HUDEP-2 (cell line): ENCODE data around the gene MYH9.
"Not testable (repeated sequence)": the region's sequence is repeated elsewhere in the genome, so short reads cannot be mapped to it uniquely, and the experiment has no call there.

Experiments
- DNase-seq, 76 experiments: peaks; one replicate each; lab custom pipeline; 2025; ENCODE audit not compliant: unreplicated experiment in 76 of 76; lab: John Stamatoyannopoulos, UW

Gene MYH9

DNA sequence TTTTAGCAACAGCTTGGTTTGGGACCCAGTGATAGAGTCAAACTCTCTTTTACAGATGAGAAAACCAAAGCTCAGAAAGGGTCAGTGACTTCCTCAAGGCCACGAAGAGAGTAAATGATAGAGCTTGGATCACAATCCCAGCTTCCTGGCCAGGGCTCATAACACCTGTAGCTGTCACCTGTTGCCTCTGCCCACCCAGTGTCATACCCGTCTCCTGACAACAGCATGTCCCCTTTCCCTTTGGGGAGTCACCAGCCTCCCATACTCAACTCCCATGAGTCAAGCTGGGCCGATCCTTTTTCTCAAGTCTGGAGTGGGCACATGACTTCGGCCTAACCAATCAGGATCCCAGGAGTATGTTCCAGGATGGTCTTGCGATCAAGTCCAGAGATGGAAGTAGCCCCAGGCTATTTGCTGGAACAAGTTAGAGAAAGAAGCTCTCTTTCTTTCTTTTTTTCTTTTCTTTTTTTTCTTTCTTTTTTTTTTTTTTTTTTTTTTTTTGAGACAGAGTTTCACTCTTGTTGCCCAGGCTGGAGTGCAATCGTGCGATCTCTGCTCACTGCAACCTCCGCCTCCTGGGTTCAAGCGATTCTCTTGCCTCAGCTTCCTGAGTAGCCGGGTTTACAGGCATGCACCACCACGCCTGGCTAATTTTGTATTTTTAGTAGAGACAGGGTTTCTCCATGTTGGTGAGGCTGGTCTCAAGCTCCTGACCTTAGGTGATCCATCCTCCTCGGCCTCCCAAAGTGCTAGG lies 27.8 kb upstream of the MYH9 start:
- no peak for DNase-seq

DNA sequence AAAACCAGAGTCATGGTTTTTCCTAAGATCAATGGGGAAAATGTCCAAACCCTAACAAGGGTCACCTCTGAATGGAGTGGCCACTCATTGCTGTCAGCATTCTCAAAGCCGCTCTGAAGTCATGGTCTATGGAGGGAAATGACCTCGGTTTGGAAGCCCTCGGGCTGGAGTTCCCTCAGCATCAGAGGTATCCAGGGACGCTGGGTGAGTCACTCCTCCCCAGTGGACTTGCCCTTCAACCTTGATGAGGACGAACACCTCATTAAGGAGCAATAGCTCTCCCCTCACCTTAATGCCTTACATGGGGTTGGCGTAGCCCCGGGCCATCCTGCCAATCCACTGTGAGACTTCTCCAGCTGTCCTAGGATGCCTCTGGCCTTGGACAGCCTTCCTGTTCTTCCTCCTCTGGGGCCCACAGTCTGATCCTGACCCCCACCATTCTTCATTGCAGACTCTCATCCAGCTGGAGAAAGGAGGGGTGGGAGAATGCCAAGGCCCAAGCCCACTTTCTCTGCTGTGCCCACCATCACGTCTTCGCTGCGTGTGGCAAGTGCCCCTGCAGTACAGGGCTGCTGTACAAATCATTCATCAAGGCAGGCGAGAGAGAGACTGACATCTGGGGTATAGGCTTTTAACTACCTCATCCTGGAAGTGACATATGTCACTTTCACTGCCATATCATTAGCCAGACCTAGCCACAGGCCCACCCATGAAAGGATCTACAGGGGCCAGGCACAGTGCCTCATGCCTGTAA lies 25.4 kb upstream of the MYH9 start:
- DNase-seq: no peak

DNA sequence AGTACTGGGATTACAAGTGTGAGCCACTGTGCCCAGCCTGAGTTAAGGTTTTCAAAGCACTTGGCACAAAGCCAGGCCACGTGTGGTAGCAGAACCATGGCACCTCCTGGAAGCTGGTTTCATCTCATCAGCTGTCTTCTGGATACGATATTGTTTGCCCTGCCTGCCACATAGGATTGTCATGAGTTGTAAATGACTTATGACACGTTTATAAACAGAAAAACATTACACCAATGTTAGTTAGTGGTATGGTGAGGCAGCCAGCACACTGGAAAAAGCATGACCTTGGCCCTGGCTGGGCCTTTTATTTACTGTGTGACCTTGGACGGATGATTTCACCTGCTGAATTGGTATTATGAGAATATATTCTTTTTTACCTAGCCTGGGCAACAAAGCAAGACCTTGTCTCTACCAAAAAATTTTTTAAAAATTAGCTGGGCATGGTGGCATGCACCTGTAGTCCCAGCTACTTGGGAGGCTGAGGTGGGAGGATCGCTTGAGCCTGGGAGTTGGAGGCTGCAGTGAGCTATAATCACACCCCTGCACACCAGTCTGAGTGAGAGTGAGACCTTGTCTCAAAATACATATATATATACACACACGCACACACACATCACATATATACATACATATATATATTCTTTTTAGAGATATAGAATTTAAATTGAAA lies 24.0 kb upstream of the MYH9 start:
- peak in 8 of 76 experiments; percentile 6 to 32 (median 12) for DNase-seq

DNA sequence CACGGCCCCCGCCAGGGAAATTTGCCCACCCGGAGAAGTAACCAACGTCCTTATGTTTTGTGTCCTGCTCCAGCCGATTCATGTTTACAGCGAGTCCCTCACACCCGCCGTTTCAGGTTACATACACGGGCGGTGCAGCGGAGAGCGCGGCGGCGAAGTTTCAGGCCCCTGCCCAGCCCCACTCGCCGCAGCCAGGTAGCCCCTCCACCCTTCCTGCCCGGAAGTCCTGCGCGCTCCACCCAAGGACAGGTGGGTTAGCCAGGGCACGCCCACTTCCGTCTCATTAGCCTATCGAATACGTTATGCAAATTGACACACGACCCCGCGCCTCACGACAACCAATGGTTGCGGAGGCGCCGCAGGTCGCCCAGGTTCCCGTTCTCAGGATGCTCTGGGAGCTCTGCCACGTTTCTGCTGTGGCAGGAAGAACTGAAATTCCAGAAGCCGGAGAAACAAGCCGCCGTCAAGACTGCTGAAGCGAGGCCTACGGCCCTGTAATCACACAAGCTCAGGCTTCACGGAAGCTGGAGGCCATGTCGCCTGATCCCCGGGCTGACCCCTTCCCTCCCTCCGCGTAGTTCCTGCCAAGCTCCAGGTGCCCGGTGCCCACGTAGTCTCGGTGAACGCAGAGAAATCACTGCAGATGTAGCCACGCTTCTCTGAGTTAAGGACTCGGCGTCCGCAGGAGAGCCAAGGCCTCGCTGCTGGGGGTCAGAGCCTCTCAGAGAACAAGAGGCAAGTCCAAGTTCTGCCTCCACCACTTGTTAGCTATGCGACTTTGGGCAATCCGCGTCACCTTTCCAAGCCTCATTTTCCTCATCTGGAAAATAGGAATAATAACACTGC lies 22.4 kb upstream of the MYH9 start:
- DNase-seq: no peak

DNA sequence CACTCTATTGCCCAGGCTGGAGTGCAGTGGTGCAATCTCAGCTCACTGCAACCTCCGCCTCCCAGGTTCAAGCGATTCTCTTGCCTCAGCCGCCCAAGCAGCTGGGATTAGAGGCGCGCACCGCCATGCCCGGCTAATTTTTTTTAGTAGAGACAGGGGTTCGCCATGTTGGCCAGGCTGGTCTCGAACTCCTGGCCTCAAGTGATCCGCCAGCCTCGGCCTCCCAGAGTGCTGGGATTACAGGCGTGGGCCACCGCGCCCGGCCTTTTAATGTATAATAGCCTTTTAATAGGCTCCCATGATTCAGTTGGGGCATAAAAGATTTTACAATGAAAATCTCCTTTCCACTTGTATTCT lies 21.8 kb upstream of the MYH9 start:
- not testable (repeated sequence) for DNase-seq

DNA sequence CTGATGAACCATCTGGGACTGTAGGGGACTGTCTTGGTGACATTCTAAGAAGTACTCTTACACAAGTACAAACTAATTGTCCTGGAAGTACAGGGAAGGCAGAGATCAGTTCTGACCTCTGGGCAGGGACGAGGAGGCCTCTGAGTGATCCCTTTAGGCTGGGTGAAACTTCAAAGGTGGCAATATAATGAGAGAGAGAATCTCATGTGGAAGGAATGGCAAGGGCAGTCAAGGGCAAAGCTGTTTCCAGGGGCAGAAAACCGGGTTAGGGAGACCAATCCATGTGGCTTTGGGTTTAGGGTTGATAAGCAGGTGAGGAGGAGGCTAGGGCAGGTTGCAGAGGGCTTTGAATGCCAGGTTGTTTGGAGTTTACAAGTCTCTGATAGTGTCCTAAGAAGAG lies 21.3 kb upstream of the MYH9 start:
- no peak for DNase-seq

DNA sequence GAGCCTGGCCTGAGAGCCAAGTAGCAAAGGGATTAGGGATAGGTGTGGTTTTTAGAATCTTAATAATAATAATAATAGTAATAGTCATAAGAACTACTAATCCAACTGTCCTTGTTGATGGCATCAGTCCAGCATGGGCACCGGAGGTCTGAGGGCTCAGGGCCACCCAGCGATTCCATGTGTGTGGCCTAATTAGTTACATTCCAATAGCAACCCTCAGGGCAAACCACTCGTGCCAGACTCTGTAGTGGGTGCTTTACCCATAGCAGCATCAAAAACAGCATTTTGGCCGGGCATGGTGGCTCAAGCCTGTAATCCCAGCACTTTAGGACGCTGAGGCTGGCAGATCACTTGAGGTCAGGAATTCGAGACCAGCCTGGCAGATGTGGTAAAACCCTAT lies 19.0 kb upstream of the MYH9 start:
- DNase-seq: no peak

DNA sequence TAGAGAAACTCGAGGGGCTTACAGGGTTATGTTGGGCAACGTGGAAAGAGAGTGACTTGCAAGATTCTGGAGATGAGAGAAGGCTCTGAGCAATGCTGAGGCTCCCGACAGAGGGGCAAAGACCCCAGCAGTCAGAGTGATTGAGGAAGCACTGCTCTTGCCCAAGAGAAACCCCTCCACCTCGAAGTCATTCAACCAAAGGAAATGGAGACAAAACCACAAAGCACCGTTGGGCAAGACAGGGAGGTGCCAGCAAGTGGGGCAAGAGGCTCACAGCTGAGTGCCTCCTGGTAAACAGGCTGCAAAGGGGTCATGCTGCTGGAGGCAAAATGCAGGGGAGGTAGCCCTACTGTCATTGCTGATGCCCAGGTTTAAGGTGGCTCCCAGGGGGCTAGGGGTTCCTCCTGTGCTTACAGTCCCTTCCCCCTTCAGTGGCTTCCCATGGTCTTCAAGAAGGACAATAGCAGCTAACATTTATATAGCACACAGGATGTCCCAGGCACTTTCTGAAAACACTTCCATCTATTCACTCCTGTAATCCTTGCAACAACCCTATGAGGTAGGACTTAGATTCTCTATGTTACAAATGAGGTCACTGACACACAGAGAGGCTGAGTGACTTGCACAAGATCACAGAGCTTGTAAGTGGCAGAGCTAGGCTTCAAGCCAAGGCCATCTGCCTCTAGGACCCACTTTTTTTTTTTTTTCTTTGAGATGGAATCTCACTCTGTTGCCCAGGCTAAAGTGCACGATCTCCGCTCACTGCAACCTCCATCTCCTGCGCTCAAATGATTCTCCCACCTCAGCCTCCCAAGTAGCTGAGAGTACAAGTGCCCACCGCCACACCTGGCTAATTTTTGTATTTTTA lies 18.1 kb upstream of the MYH9 start:
- DNase-seq: peak in 15 of 76 experiments; percentile 8 to 34 (median 18)

DNA sequence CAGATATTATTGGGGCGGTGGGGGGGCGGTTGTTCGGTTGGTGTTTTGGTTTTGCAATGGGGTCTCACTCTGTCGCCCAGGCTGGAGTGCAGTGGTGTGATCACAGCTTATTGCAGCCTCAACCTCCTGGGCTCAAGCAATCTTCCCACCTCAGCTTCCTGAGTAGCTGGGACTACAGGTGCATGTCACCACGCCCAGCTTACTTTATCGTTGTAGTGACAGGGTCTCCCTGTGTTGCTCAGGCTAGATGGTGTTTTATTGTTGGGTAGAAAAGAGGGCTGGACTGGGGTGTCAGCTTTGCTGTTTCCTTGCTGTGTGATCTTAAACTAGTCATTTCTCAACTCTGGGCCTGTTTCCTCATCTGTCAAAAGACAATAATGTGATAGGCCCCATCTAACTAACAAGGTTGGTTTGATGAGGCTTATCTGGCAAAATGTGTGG lies 17.5 kb upstream of the MYH9 start:
- no peak for DNase-seq

DNA sequence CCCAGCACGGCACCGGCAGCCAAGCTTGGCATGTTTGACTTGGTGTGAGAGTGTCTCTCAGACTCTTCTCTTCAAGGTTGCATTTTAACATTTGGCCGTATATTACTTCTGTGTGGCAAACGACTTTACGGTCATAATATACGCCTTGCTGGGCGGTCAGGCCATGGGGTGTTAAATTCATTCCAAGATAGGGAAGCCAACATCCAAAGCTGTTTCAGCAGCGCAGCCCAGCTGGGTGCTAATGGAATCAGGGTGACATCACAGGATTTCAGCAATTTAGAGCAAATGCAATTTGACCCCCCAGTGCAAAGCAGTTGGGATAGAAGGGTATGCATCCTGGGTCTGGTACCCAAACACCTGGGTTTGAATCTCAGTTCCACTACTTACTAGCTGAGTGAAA lies 16.7 kb upstream of the MYH9 start:
- no peak for DNase-seq

DNA sequence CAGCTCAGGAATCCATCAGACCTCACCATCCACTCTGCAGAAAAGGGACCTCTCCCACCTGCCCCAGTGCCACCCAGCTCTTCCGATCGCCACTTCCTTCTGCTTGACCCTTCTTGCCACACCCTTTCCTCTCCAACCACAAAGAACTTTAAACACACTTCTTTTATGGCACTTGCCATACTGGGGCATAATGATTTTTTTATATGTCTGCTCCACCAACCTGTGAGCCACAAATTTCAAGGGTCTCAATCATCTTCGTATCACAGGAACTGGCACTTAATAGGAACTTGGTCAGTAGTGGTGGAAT lies 11.7 kb upstream of the MYH9 start:
- no peak for DNase-seq

DNA sequence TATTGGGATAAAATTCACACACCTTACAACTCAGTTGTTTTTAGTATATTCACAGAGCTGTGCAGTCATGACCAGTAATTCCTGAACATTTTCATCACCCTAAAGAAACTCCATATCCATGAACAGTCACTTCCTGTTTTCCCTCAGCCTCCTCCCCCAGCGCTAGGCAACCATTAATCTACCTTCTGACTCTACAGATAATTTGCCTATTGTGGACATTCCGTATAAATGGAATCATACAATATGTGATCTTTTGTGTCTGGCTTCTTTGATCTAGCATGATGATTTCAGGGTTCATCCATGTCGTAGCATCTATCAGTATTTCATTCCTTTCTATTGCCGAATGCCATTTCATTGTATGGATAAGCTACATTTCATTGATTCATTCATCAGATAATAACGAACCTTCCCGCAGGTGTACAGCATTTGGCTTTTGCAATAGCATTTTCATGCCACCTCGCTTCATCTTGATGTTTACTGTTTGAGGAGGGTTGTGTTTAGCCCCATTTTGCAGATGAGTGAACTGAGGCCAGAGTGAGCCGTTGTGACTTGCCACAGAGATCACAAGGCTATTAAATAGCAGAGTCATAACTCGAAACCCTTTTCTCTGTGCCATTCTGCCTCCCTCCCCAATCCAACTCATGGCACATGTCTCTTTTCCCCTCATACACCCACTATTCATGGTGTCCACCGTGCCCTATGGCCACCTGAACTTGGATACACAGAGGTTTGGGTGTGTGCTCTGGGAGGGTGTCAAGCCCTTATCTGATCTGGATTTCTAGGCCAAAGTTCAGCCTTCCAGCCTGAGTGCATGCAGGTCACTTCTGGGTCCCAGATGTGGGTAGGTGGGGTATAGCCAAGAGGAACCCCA lies 11.1 kb upstream of the MYH9 start:
- no peak for DNase-seq

DNA sequence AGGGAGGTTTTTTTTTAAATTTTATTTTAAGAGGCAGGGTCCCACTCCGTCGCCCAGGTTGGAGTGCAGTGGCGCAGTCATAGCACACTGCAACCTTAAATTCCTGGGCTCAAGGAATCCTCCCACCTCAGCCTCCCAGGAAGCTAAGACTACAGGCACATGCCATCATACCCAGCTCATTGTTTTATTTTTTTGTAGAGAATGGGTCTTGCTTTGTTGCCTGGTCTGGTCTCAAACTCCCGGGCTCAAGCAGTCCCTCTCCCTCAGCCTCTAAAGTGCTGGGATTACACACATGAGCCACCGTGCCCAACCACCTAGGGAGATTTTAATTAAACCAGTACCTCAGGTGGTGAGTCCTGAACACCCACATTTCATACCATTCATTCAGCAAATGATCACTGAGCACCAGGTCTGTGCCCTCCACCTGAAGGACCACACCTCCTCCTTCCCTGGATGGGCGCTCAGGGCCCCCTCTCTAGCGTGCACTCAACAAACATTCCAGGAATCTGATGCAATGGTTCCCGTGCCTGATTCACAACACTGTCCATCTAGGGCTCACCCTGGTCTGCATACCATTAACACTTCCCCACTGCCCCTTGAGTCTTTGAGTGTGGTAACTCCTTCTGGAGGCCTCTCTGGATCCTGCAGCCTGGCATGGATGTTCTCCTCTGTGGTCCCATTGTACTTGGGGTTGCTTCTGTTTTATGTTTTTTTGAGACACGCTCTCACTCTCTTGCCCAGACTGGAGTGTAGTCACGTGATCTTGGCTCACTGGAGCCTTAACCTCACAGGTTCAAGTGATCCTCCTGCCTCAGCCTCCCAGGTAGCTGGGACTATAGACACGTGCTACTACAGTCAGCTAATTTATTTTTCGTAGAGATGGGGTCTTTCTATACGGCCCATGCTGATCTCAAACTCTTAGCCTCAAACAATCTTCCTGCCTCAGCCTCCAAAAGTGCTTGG lies 9.6 kb upstream of the MYH9 start:
- DNase-seq: no peak

DNA sequence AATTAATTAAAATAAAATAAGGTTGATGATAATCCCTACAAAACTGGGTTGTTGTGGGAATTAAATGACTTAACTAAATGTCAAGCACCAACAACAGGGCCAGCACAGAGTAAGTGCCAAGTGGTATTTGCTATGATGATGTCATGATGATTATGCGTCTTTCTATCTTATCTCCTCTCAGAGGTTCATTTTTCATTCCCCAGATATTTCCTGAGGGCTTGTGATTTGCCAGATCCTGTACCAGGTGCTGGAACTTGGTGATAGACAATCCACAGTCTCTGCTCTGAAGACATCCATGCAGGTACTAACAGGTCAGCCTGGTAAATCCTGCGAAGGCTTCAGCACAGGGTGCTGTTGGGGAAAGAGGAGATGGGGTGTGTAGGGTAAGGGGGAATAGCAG lies 8.1 kb upstream of the MYH9 start:
- DNase-seq: peak in 6 of 76 experiments; percentile 7 to 34 (median 20)

DNA sequence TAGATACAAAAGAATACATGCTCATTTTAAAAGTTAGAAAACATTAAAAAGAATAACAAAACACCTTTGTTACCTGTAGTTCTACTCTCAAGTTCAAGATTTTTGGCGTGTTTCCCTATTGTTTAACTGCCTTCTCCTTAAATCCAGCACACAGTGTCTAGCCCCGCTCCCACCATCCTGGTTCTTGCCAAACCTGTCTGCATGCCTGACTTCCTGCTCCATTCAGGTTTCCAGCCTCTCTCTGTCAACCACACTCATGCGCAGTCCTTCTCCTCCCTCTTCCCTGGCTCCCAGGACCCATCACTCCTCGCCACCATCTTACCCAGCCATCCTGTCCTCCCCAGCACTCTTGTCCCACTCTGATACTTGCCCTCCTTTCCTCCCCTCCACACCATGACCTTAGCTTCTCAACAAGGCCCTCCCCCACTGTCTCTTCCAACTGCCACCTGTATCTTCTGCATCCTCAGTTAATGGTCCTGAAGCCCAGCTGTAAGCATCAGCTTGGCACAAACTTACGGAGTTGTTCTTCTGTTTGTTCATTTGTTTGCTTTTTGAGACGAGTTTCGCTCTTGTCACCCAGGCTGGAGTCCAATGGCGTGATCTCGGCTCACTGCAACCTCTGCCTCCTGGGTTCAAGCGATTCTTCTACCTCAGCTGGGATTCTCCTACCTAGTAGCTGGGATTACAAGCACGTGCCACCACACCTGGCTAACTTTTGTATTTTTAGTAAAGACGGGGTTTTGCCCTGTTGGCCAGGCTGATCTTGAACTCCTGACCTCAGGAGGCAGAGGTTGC lies 7.5 kb upstream of the MYH9 start:
- DNase-seq: no peak

DNA sequence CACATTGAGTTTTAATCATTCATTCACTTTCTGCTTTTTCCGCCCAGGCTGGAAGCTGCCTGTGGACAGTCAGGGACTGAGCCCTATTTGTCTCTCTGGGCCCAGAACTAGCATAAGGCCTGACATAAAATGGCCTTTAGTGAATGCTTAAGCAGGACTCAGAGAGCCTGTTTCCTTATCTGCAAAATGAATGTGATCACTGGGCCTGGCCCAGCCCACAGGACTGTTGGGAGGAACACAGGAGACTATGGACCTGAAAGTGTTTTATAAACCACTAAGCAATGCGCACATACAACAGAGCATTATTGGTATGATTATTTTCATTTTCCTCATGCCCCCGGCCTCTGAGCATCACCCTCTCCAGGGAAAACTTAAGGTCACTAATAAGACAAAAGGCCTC lies 3.9 kb upstream of the MYH9 start:
- DNase-seq: peak in 19 of 76 experiments; percentile 6 to 40 (median 20)

DNA sequence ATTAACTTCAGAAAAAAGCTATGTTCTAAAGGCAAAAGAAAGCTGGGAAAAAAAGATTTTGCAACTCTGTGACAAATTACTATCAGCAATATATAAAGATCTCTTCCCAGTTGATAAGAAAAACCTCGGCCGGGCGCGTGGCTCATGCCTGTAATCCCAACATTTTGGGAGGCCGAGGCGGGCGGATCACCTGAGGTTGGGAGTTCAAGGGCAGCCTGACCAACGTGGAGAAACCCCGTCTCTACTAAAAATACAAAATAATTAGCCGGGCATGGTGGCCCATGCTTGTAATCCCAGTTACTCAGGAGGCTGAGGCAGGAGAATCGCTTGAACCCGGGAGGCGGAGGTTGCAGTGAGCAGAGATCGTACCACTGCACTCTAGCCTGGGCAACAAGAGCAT lies 1.4 kb upstream of the MYH9 start:
- not testable (repeated sequence) for DNase-seq
